NCI-H2171 (cell line): ENCODE data around the gene TMEFF1.

Source experiments
- DNase-seq: peaks from one replicate; lab custom pipeline; 2025; lab: John Stamatoyannopoulos, UW

TMEFF1 gene

DNA sequence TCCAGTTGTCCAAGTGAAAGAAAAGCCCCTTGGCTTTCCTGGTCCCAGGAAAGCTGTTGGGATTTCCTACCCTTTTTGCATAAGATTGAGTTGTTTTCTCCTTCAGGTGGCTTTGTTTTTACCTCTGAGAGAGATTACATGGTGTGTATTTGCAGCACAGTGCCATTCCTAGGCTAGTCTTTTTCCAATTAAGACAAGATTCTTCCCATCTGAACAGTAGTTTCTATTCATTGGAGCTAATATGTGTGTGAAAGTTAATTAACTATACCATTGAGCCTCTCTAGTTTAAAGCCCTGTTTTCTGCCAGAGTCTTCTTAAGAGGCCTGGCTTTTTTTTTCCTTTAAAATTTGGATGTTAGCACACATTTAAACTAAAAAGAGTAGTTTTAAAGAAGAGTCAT is 25.9 kb upstream of the TMEFF1 start:
- no peak for DNase-seq

DNA sequence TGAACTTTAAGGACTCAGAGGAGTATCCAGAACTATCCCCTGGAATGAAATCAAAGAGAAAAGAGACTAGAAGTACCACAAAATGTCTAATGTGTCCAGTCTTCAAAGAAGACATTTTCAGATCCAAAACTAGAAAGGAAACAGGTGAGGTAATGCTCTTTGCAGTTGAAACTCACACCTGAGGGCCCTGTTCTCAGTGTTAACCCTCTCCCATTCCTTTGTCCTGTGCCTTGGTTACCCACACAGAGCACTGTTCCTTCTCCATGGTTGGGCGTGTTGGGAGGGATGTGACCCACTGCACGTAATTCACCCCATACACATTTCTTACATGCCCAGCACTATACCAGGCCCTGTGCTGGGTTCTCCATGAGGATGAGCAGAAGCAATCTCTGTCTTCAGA is 24.7 kb upstream of the TMEFF1 start:
- no peak for DNase-seq

DNA sequence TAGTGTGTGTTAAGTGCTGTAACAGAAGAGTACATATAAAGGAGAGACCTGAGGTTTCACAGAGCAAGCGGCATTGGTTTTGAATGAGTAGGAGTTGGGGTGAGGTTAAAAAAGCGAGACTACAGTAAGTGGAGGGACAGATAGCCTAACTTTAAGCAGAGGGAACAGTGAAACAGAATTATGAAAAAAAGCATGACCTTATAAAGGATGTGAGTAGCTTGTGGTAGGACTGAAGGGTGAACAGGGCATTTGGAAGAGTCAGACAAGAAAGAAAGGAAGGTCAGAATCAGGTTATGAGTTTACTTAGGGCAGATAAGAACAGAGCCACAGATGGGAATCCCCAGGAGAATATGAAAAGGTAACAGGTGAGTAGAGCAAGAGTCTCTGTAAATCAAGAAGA is 23.5 kb upstream of the TMEFF1 start:
- no peak for DNase-seq

DNA sequence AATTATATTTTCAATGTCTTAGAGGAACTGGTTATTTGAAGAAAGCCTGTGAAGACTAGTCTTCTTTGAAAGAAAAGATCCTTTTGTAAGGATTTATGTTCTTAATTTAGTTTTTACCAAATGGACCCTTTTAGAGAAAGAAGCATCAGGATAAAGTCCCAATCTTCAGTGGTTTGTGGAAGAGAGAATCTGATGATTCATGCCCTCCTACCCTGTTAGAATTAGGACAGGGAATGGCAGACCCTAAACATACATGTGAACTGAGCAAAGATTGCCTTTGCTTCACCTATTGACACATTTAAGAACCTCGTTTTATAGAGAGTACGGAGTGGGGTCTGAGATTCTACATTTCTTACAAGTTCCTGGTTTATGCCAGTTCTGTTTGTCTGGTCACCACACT is 20.1 kb upstream of the TMEFF1 start:
- no peak for DNase-seq

DNA sequence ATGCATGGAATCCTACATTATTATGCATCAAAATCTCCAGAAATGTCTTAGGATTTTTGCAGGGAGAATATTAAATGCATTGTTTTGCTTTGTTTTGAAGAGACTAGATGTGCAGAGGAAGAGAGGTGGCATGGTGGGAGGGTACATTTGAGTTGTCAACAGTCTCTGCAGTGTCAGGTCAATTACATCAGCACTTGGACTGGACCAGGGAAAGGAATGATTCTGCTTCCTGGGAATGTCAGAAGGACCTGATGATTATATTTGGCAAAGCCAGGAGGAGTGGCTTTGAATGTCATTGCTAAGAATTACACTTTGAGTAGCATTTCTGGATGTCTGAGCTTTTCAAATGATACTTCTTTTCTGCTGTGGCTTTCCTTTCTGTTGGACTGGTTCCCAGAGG is 17.5 kb upstream of the TMEFF1 start:
- DNase-seq: no peak

DNA sequence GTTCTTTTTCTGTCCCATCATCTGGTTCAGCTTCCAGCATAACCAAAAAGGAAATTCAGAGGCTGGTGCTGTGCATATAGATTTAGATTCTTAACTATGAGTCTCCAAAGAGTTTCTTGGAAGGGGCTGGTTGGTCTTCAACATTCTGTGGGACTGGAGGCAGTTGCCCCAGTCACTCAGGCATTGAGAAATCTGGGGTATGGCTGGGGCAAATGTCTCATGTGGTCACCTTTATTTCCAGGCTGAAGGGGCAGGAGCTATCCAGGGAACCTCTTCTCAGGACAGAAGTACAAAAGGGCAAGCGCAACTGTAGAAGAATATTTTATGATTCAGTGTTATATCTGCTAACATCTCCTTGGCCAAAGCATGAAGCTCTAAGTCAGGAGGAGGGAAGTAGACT is 15.4 kb upstream of the TMEFF1 start:
- DNase-seq: no peak

DNA sequence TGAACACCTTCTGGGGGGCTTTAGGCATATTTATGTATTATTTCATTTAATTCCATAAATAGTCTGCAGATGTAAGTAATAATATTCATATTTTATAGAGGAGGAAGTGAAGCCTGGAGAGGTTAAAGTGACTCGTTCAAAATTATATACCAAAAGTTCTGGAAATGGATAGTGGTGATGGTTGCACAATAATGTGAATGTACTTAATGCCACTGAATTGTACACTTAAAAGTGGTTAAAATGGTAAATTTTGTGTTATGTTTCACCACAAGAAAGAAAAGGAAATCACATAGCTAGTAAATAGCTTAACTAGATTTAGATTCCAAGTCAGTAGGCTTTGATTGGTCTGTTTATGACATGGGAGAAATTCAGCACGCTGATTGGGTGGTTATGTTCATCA is 13.0 kb upstream of the TMEFF1 start:
- DNase-seq: no peak

DNA sequence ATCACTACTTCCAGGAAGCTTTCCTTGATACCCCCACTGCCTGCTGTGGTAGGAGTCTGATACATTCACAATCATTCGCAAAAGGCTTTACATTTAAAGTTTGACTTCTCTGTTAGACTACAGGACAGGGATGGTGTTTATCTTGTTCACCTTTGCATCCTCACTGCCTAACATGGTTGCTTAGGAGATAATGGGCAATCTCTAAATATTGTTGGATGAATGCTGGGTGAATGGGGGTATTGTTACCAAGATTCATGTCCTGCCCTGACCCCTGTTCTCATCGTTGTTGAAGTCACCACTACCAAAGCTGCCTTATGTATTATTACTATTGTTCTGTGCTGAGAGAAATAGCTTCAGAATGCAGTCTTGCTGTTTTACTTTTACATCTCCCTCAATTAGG is 7.7 kb upstream of the TMEFF1 start:
- no peak for DNase-seq

DNA sequence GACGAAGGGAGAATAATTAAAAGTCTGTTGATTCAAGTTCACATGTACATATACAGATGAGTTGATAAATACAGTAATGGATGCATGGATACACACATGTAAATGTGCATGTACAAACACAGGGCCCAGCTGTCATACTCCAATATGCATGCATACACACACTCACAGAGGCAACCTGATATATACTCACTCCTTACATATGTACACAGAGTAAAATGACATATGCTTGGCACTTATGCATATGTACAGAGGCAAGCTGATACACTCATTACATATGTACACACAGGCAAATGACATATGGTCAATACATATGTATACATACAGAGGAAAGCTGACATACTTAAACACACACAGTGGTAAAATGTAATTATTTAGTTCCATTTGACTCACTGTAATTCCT is 7.2 kb upstream of the TMEFF1 start:
- DNase-seq: no peak

DNA sequence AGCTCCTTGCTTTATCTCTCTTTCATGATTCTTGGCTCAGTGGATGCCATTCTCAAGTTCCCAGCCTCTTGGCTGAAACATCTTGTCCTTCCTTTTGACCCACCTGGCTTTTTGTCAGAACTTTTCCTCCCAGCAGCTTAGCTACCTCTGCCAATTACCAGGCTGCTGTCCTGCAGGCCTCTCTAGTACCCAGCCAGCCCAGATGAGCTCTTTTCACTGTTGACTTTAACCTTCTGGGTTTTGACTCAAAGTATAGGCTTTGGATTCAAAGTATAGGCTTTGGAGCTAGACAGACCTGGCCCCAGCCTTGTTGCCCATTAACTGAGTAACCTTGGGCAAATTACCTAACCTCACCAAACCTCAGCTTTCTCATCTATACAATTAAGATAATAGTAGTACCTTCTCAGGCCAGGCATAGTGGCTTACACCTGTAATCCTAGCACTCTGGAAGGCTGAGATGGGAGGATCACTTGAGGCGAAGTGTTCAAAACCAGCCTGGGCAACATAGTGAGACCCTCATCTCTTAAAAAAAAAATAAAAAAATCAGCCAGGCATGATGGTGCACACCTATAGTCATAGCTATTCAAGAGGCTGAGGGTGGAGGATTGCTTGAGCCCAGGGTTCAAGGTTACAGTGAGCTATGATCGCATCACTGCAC is 6.6 kb upstream of the TMEFF1 start:
- no peak for DNase-seq

DNA sequence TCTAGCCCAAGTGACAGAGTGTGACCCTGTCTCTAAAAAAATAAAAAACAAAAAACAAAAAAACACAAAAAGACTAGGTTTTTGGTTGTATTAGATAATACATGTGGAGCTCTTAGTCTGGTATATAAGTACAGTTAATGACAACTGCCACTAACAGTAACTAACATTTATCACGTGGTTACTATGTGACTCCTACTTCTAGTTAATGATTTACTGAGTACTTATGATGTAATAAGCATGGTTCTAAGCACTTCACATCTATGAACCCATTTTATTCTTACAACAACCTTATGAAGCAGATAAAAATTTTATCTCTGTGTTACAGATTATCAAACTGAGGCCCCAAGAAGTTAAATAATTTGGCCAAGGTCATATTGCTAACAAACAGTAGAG is 6.1 kb upstream of the TMEFF1 start:
- no peak for DNase-seq

DNA sequence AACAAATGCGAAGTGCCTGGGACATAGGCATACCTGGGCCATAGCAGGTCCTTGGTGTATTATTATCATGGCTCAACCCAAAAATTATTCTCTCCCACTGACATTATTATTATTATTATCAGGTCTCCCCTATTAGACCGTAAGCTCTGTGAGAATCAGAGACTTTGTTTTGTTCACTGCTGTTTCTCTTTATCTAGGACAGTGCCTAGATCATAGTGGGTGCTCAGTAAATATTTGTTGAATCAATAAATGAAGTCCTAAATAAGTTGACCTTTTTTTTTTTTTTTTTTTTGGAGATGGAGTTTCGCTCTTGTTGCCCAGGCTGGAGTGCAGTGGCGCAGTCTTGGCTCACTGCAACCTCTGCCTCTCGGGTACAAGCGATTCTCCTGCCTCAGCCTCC is 4.9 kb upstream of the TMEFF1 start:
- no peak for DNase-seq

DNA sequence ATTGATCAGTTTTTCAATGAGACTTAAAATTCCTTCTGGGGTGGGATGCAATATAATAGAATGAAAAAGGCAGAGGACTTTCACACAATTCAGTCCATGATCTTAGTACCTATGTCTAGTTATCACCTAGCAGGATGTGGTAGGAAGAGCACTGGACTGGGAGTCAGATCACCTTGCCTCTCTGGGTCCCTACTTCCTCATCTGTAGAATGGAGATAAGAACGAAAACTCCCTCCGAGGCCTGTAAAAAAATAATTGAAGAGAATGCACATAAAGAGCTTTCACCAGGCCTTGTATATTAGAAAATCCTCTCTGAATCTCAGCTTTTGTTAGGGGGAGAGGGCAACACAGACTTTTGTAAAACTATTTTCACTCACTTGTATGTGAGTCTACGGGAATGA is 681 bp upstream of the TMEFF1 start:
- DNase-seq: no peak

DNA sequence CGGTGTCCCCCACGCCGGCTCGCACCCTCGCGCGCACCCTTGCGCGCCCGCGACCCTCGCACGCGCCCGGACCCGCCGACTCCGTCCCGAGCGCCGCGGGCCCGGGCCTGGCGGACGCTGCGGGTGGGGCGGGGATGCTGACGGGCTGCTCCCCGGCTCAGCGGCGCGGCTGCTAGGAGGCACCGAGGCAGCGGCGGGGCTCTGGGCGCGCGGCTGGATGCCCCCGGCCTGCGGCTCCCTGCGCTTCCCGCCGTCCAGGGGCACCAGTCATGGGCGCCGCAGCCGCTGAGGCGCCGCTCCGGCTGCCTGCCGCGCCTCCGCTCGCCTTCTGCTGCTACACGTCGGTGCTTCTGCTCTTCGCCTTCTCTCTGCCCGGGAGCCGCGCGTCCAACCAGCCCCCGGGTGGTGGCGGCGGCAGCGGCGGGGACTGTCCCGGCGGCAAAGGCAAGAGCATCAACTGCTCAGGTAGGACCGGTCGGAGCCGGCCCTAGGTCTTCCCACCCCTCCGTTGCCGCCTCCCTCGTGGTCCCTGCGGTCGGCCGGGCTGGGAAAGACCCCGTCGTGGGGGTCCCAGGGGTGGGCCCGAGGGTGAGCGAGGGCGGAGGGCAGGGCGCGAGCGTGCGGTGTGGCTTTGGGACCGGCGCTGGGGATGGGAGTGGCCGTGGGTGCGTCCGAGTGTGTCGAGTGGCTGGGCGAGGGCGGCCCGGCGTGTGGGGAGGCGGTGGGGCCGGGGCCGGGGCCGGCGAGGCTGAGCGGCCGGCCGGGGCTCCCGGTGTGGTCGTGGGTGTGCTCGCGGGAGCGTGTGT is 530 bp downstream of the TMEFF1 start:
- DNase-seq: peak; percentile 44

DNA sequence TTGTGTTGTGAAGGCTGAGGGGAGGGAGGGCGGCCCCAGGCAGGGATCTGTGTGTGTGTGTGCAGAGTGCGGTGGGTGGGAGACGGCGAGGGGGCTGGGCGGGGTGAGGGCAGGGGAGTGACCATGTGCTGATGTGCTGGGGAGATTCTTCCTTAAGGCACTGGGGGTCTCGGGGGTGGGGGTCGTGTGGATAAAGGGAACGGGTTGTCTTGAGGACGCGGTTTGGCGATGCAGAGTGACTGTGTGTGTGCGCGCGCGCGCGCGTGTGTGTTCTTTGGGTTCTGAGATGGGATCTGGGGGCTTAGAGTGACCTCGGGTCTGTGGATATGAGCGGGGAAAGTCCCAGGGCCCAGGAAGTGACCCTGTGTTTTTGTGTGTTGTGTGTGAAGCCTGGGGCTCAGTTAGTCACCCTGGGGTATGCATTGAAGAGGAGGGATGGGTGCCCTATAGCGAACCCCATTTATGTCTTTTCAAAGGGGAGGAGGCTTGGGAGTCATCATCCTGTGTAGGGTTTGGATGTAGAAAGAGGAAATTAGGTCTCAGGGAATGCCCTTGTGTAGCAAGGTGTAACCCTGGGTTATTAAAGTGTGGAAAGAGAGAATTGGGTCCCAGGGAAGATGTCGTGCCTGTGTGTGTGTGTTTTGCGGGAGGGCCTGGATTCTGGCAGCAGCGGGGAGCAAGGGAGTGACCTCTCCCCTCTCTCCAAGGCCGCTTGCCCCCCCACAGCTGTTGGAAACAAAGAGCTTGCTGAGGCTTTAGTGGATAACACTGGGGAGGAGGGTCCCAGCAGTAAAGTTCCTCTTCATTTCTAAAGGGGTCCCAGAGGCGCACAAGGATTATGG is 1.4 kb downstream of the TMEFF1 start:
- DNase-seq: no peak

DNA sequence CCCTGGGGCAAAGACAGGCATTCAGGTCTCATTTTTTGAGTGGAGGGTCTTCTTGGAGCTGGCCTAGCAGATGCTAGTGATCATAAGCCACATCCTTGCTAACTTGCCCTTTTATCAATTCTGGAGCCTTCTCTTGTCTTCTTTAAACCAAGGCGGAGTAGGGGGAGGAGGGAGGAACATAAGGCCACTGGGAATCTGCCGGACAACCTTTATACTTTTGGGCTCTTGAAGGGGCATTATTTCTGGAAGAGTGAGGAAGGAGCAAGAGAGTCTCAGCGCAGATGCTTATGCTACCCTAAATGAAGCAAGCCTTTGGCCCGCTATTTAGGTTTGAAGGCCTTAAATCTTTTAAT is 2.0 kb downstream of the TMEFF1 start:
- DNase-seq: no peak

DNA sequence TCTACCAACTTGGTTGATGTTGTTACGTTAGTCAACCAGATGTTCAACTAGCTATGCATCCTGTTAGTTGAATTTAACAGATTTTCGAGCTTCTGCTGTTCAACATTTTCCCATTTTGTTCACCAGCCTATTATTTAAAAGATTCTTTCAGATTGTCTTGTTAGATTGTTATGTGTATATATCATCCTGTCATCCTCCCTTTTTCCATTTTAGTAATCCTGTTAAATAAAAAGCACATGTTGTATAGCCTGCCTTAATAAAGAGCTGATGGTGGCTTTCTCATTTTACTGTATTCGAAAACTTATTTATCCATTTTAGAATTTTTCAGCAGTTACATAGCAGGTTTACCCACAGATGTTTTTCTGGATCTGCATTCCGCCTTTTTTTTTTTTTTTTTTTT is 4.3 kb downstream of the TMEFF1 start:
- no peak for DNase-seq

DNA sequence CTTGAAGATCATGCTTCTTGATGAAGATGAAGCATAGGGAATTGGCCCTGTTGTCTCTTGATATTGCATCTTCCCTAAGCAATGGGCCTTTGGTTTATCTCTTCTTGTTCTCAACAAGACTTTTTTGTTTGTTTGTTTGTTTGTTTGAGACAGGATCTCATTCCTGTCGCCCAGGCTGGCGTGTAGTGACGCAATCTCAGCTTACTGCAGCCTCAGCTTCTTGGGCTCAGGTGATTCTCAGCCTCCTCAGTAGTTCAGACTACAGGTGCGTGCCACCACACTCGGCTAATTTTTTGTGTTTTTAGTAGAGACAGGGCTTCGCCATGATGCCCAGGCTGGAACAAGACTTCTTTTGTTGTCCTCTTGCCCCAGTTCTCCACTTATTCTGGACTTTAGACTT is 5.2 kb downstream of the TMEFF1 start:
- no peak for DNase-seq

DNA sequence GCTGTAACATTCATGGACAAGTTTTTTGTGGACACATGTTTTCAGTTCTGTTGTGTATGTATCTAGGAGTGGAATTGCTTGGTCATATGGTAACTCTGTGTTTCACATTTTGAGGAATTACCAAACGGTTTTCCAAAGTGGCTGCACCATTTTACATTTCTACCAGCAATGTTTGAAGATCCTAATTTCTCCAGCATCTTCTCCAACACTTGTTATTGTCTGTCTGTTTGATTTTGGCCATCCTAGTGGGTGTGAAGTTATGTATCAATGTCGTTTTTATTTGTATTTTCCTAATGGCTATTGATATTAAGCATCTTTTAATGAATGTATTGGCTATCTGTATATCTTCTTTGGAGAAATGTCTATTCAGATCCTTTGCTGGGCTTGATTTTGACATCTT is 6.9 kb downstream of the TMEFF1 start:
- DNase-seq: no peak

DNA sequence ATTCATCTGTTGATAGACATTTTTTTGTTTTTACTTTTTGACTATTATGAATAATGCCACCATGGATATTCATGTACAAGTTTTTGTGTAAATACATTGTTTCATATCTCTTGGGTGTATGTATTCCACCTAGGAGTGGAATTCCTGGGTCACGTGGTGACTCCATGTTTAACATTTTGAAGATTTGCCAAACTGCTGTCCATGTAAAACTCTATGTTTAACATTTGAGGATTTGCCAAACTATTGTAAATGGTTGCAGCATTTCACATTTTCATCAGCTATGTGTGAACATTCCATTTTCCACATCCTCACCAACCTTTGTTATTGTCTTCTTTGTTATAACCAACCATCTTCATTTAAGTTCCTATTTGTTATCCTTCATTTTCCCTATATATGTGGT is 12.2 kb downstream of the TMEFF1 start:
- no peak for DNase-seq

DNA sequence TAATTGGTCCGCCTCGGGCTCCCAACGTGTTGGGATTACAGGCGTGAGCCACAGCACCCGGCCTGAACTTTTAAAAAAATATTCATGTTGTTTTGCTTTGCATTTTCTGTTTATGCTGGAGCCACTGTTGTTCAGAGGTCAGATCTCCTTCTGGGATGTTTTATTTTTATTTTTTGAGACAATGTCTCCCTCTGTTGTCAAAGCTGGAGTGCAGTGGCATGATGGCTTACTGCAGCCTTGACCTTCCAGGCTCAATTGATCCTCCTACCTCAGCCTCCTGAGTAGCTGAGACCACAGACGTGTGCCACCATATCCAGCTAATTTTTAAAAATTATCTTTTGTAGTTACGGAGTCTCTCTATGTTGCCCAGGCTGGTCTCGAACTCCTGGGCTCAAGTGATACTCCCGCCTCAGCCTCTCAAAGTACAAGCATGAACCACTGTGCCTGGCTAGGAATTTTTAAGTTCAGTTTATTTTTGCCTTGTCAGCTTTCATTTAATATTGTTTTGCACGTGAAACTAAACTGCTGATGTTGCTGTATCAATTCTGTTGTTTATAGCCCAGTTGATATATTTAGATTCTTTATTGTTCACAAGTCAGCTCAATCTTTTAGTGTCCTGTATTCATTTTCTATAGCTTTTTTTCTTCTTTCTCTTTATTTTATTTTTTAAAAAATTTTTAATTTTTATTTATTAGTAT is 13.7 kb downstream of the TMEFF1 start:
- no peak for DNase-seq

DNA sequence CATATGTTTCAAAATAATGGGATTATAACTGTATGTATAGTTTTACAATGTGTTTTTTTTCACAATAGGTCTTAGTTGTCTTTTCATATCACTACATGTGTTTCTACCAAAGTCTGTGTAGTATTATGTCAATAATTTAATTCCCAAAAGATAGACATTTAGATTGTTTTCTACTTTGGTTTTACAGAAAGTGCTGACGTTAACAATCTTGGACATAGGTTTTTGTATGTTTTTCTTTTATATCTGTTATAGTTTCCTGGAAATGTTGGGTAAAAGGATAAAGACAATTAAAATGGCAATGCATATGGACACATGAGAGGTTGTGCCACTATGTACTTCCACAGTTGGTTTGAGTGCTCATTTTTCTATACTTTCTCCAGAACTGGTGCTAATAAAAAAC is 15.2 kb downstream of the TMEFF1 start:
- no peak for DNase-seq

DNA sequence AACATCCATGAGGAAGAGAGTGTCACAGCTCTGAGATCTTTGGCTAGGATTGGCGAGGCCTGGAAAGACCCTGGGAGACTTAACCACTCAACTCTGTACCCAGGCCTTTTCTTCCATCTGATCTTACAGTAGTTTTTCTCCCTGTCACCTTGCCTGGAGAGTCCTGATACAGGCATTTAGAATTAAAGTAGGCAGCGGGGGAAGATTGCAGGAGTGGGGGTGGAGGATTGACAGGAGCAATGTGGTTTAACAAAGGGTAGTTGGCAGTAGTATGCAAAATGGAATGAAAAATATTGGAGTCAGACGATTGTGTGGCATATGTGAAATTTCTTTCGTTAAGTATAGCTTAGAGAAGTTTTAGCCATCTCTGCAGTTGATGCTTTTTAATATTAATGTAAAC is 16.9 kb downstream of the TMEFF1 start:
- DNase-seq: no peak
